Gastrocnemius medialis (tissue), 4 donors: ENCODE results near the gene RGS8.

Source experiments
- POLR2A ChIP-seq, 2 donors: fragments of 450-650 bp; IDR thresholded peaks; one replicate each; pipeline ENCODE4 v1.6.1; 2017; ENCODE audit warnings: antibody characterized with exemption in 2 of 2, mild to moderate bottlenecking in 2 of 2, moderate library complexity in 2 of 2
- TF ChIP-seq, protein P1 (sequence below), 5 experiments: fragments of 450-650 bp in 3 of 5; fragments of 200-600 bp in 2 of 5; sonication (generic) in 2 of 5; IDR thresholded peaks in 4 of 5; conservative IDR thresholded peaks in 1 of 5; 1 replicate in 4 of 5; 2 replicates in 1 of 5; pipeline ENCODE4 v1.5.1; 2016 to 2019; ENCODE audit warnings: antibody characterized with exemption in 5 of 5, mild to moderate bottlenecking in 3 of 5, moderate library complexity in 3 of 5

DNA sequence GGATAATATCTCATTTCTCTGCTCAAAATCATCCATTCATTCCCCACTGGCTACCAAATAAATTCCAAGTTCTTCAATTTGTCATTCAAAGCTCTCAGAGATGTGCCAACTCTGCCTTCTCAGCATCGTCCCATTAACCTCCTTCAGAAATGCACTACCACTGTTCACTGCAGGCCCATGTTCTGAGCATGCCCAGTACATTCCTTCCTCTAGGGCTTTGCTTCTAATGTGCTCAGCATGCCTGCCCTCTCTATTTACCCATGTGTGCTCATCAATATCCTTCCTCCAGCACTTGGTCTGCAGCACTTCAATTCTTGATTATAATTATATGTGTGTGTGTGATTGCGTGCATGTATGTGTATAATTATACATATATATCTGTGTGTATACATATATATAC, 36.1 kb upstream of the RGS8 start:
- TF ChIP-seq, protein P1, sequence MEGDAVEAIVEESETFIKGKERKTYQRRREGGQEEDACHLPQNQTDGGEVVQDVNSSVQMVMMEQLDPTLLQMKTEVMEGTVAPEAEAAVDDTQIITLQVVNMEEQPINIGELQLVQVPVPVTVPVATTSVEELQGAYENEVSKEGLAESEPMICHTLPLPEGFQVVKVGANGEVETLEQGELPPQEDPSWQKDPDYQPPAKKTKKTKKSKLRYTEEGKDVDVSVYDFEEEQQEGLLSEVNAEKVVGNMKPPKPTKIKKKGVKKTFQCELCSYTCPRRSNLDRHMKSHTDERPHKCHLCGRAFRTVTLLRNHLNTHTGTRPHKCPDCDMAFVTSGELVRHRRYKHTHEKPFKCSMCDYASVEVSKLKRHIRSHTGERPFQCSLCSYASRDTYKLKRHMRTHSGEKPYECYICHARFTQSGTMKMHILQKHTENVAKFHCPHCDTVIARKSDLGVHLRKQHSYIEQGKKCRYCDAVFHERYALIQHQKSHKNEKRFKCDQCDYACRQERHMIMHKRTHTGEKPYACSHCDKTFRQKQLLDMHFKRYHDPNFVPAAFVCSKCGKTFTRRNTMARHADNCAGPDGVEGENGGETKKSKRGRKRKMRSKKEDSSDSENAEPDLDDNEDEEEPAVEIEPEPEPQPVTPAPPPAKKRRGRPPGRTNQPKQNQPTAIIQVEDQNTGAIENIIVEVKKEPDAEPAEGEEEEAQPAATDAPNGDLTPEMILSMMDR (IDR thresholded peaks at IDR 0.05 in 4 of 5, conservative IDR thresholded peaks at IDR 0.05 in 1 of 5) = no peak
- TF ChIP-seq POLR2A (IDR thresholded peaks at IDR 0.05) = no peak
